ENCODE data around the gene MMEL1. TPM values are rescaled to one million over a fixed set of nuclear protein-coding genes. Genes with fewer than 3 reads are reported as not detected.

MMEL1 gene
- total RNA-seq, 1 experiment from 2014 or later, result 0.46 TPM

GRCh38 chr1:2604156-2604843 is 28.5 kb downstream of the MMEL1 start:
- peak; percentile 65 for ATAC-seq
- no TSS peak for BruUV-seq (replicated peaks)
- Histone ChIP-seq H3K4me1 (ENCODE audit: control insufficient read depth, insufficient read depth, low read length) (no peaks in the 10 kb centered on the region), H3K27ac (ENCODE audit: low read length) (no peak overlapping the region), H3K27me3 (ENCODE audit: control insufficient read depth, insufficient read depth, low read length) (no peaks in the 10 kb centered on the region), H3K9me3 (ENCODE audit: control insufficient read depth, insufficient read depth, low read depth, low read length) (no peaks in the 10 kb centered on the region), H3K4me3 (ENCODE audit: low read depth in 2 of 2, low read length in 2 of 2) (no peak overlapping the region), H3K36me3 (ENCODE audit: control insufficient read depth, insufficient read depth, low read length) (no peaks in the 10 kb centered on the region)
- intact Hi-C loops (cut with micrococcal nuclease; ENCODE audit: unreplicated experiment), result no loop called here
- in situ Hi-C loops (cut with HindIII; ENCODE audit: low pct_unique_long_range_greater_than_20kb, low sequenced_read_pairs), result no loop called here
- TF ChIP-seq, protein P1, sequence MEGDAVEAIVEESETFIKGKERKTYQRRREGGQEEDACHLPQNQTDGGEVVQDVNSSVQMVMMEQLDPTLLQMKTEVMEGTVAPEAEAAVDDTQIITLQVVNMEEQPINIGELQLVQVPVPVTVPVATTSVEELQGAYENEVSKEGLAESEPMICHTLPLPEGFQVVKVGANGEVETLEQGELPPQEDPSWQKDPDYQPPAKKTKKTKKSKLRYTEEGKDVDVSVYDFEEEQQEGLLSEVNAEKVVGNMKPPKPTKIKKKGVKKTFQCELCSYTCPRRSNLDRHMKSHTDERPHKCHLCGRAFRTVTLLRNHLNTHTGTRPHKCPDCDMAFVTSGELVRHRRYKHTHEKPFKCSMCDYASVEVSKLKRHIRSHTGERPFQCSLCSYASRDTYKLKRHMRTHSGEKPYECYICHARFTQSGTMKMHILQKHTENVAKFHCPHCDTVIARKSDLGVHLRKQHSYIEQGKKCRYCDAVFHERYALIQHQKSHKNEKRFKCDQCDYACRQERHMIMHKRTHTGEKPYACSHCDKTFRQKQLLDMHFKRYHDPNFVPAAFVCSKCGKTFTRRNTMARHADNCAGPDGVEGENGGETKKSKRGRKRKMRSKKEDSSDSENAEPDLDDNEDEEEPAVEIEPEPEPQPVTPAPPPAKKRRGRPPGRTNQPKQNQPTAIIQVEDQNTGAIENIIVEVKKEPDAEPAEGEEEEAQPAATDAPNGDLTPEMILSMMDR (IDR thresholded peaks at IDR 0.05), result no peak
- TF ChIP-seq POLR2AphosphoS5 (IDR thresholded peaks at IDR 0.05; ENCODE audit: low read depth, low read length) (no peak), TCF7L2 (IDR thresholded peaks at IDR 0.05; ENCODE audit: low read depth, low read length) (no peak), SIN3A (IDR thresholded peaks at IDR 0.05; ENCODE audit: borderline replicate concordance, insufficient read depth, low read depth, low read length) (no peak)
- TF ChIP-seq, protein P2, sequence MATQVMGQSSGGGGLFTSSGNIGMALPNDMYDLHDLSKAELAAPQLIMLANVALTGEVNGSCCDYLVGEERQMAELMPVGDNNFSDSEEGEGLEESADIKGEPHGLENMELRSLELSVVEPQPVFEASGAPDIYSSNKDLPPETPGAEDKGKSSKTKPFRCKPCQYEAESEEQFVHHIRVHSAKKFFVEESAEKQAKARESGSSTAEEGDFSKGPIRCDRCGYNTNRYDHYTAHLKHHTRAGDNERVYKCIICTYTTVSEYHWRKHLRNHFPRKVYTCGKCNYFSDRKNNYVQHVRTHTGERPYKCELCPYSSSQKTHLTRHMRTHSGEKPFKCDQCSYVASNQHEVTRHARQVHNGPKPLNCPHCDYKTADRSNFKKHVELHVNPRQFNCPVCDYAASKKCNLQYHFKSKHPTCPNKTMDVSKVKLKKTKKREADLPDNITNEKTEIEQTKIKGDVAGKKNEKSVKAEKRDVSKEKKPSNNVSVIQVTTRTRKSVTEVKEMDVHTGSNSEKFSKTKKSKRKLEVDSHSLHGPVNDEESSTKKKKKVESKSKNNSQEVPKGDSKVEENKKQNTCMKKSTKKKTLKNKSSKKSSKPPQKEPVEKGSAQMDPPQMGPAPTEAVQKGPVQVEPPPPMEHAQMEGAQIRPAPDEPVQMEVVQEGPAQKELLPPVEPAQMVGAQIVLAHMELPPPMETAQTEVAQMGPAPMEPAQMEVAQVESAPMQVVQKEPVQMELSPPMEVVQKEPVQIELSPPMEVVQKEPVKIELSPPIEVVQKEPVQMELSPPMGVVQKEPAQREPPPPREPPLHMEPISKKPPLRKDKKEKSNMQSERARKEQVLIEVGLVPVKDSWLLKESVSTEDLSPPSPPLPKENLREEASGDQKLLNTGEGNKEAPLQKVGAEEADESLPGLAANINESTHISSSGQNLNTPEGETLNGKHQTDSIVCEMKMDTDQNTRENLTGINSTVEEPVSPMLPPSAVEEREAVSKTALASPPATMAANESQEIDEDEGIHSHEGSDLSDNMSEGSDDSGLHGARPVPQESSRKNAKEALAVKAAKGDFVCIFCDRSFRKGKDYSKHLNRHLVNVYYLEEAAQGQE (IDR thresholded peaks at IDR 0.05; ENCODE audit: insufficient read depth in 1 of 2, low read depth in 2 of 2, low read length in 1 of 2), result no peak
- DNase-seq (ENCODE audit: low read depth, low spot score), result no peak
- ChIA-PET POLR2A (no interaction called here), CTCF (no interaction called here)

- no peak for TF ChIP-seq SIN3A (IDR thresholded peaks at IDR 0.05; ENCODE audit: borderline replicate concordance, insufficient read depth, low read depth, low read length)
- TF ChIP-seq, protein P1 (IDR thresholded peaks at IDR 0.05), result no peak
- no peak for TF ChIP-seq POLR2AphosphoS5 (IDR thresholded peaks at IDR 0.05; ENCODE audit: low read depth, low read length)
- TF ChIP-seq, protein P2 (IDR thresholded peaks at IDR 0.05; ENCODE audit: insufficient read depth in 1 of 2, low read depth in 2 of 2, low read length in 1 of 2), result no peak
- no peak for TF ChIP-seq TCF7L2 (IDR thresholded peaks at IDR 0.05; ENCODE audit: low read depth, low read length)
- Histone ChIP-seq H3K27me3 (ENCODE audit: control insufficient read depth, insufficient read depth, low read length) (no peaks in the 10 kb centered on the region), H3K4me1 (ENCODE audit: control insufficient read depth, insufficient read depth, low read length) (no peaks in the 10 kb centered on the region), H3K36me3 (ENCODE audit: control insufficient read depth, insufficient read depth, low read length) (no peaks in the 10 kb centered on the region), H3K9me3 (ENCODE audit: control insufficient read depth, insufficient read depth, low read depth, low read length) (no peaks in the 10 kb centered on the region), H3K4me3 (ENCODE audit: low read depth in 2 of 2, low read length in 2 of 2) (no peak overlapping the region), H3K27ac (ENCODE audit: low read length) (no peak overlapping the region)
- CTCF ChIA-PET, result no interaction called here
- POLR2A ChIA-PET, result no interaction called here
- intact Hi-C loops (cut with micrococcal nuclease; ENCODE audit: unreplicated experiment) (no loop called here), in situ Hi-C loops (cut with HindIII; ENCODE audit: low pct_unique_long_range_greater_than_20kb, low sequenced_read_pairs) (no loop called here)
- BruUV-seq (replicated peaks), result no TSS peak
- no peak for ATAC-seq
- no peak for DNase-seq (ENCODE audit: low read depth, low spot score)
Measured at GRCh38 chr1:2603521-2604155, 29.2 kb downstream of the MMEL1 start.

All from Panc1 (cell line).